PFSK-1 (cell line): ENCODE results near the gene C1orf87.

Source experiments
- FOXP2 ChIP-seq: optimal IDR thresholded peaks from 2 replicates; pipeline ENCODE3; 2011; ENCODE audit warnings: borderline replicate concordance, control low read depth, inconsistent platforms; ENCODE audit not compliant: insufficient read depth; ENCODE audit errors: extremely low read length, extremely low read depth
- POLR2AphosphoS5 ChIP-seq: IDR thresholded peaks from 2 replicates; pipeline ENCODE4 v1.6.1; 2012; ENCODE audit warnings: low read depth, mild to moderate bottlenecking, control low read depth, low read length, moderate library complexity
- SIN3A ChIP-seq: IDR thresholded peaks from 2 replicates; pipeline ENCODE4 v1.6.1; 2012; ENCODE audit warnings: mild to moderate bottlenecking, low read length, moderate library complexity, borderline replicate concordance; ENCODE audit not compliant: insufficient read depth
- TAF1 ChIP-seq: IDR thresholded peaks from 2 replicates; pipeline ENCODE4 v1.6.1; 2012; ENCODE audit warnings: low read length, control low read depth, borderline replicate concordance; ENCODE audit not compliant: insufficient read depth
- TF ChIP-seq, protein P1 (sequence below), 2 experiments: IDR thresholded peaks; 2 replicates each; pipeline versions ENCODE4 v1.6.1 to v1.8.0; 2011 to 2012; ENCODE audit warnings: low read depth in 2 of 2, low read length in 2 of 2, control low read depth in 1 of 2, inconsistent platforms in 1 of 2, mild to moderate bottlenecking in 1 of 2, moderate library complexity in 1 of 2; ENCODE audit not compliant: insufficient read depth in 1 of 2

C1orf87 gene

DNA sequence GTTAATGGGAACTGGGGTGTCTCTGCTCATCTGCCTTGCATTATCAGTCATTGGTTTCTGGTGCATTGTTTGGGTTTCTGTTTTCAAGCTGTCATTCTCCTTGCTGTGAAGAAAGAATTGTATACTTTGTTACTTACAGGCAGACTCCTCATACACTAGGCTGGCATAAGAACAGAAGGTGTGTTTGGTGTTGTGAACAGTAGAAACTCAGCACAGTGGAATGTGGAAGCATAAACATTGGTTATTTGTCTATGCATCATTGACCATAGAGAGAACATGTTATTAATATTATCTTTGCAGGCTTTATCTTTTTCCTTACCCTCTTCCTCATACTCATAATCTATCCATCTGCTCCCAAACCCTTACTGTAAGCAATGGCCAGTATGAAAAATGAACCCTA is 18.2 kb downstream of the C1orf87 start:
- TF ChIP-seq SIN3A (no peak), FOXP2 (no peak), TAF1 (no peak), POLR2AphosphoS5 (no peak)
- TF ChIP-seq, protein P1, sequence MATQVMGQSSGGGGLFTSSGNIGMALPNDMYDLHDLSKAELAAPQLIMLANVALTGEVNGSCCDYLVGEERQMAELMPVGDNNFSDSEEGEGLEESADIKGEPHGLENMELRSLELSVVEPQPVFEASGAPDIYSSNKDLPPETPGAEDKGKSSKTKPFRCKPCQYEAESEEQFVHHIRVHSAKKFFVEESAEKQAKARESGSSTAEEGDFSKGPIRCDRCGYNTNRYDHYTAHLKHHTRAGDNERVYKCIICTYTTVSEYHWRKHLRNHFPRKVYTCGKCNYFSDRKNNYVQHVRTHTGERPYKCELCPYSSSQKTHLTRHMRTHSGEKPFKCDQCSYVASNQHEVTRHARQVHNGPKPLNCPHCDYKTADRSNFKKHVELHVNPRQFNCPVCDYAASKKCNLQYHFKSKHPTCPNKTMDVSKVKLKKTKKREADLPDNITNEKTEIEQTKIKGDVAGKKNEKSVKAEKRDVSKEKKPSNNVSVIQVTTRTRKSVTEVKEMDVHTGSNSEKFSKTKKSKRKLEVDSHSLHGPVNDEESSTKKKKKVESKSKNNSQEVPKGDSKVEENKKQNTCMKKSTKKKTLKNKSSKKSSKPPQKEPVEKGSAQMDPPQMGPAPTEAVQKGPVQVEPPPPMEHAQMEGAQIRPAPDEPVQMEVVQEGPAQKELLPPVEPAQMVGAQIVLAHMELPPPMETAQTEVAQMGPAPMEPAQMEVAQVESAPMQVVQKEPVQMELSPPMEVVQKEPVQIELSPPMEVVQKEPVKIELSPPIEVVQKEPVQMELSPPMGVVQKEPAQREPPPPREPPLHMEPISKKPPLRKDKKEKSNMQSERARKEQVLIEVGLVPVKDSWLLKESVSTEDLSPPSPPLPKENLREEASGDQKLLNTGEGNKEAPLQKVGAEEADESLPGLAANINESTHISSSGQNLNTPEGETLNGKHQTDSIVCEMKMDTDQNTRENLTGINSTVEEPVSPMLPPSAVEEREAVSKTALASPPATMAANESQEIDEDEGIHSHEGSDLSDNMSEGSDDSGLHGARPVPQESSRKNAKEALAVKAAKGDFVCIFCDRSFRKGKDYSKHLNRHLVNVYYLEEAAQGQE (IDR thresholded peaks at IDR 0.05; ENCODE audit: insufficient read depth in 1 of 2, low read depth in 2 of 2, low read length in 2 of 2), result no peak

DNA sequence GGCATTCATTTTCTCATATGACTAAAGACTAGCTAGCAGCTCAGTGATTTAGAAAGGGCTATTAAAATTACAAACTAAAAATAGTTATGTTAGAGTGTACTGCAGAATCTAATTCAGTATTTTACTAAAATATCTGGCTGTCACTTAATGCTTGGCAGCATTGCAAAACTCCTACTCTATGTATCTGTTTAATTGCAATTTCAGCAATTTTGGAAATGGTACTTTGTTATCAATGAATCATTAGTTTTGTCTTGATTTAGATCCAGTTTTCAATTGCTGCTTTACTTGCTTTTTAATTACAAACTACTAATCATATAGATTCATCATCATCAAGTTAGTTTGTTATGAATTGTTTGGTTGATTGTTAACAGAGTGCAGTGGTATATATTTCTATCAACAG is 19.2 kb downstream of the C1orf87 start:
- TF ChIP-seq SIN3A (no peak), FOXP2 (no peak), POLR2AphosphoS5 (no peak), TAF1 (no peak)
- TF ChIP-seq, protein P1 (IDR thresholded peaks at IDR 0.05; ENCODE audit: insufficient read depth in 1 of 2, low read depth in 2 of 2, low read length in 2 of 2), result no peak

DNA sequence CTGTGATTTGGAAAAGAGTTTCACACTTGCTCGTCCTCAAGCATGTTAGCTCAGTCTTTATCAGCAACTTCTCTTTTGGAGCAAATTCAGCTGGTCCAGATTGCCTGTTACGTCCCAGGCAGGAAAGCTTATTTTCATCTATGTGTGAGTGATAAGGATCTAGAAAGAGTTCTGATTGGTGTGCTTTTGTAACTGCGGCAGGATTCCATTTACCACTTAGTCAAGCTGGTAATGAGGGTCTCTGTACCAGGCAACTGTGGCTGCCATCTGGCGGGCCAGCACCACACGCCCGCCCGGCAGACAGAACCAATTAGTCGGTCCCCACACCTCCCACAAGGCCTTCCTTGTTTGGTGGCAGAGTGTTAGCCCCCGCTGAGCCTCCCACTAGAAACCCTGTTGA is 21.0 kb downstream of the C1orf87 start:
- TF ChIP-seq FOXP2, result no peak
- TF ChIP-seq POLR2AphosphoS5, result no peak
- TF ChIP-seq TAF1, result no peak
- no peak for TF ChIP-seq SIN3A
- TF ChIP-seq, protein P1 (IDR thresholded peaks at IDR 0.05; ENCODE audit: insufficient read depth in 1 of 2, low read depth in 2 of 2, low read length in 2 of 2), result no peak

DNA sequence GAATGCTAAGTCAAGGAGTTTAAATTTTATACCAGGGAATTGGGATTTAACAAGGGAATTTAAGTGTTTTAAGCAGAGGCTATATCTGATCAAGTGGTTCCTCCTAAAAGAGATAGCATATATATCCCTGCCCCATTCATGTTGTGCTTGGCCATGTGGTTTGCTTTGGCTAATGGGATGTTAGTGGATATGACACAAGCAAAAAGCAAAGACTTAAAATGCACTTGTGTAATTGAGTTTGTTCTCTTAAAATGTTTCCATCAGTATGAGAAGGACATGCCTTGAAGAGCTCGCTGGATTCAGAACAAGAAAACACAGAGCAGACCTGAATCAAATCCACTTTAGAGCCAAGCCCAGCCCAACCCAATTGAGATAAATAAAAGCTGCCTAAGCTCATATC is 22.4 kb downstream of the C1orf87 start:
- TF ChIP-seq TAF1 (no peak), SIN3A (no peak), FOXP2 (no peak), POLR2AphosphoS5 (no peak)
- TF ChIP-seq, protein P1 (IDR thresholded peaks at IDR 0.05; ENCODE audit: insufficient read depth in 1 of 2, low read depth in 2 of 2, low read length in 2 of 2), result no peak

DNA sequence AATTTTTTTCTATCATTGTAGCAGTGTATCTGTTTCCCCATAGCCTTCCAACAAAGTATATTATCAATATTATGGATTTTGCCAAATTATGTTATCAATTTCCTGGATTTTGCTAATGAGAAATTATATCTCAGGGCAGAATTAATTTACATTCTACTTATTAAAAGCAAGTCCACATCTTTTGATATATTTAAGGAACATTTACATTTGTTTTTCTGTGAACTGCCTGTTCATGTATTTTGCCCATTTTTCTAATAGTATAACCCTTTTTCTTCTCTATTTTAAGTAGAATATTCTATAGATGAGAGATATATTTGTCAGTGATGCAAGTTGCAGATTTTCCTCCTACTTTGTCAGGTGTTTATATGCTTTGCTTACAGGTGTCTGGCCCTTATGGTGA is 24.4 kb downstream of the C1orf87 start:
- TF ChIP-seq, protein P1 (IDR thresholded peaks at IDR 0.05; ENCODE audit: insufficient read depth in 1 of 2, low read depth in 2 of 2, low read length in 2 of 2), result no peak
- TF ChIP-seq POLR2AphosphoS5, result no peak
- no peak for TF ChIP-seq TAF1
- TF ChIP-seq FOXP2, result no peak
- TF ChIP-seq SIN3A, result no peak
